Calu3 (cell line): Measurements from ENCODE around the gene NHLRC4. TPM values are rescaled to one million over a fixed set of nuclear protein-coding genes. Genes with fewer than 3 reads are reported as not detected.

ENCODE experiments used
- BruUV-seq: library from RNA; stranded (reverse); fragments of 400-500 nt; replicated peaks from 2 replicates; lab custom pipeline; 2021; lab: Mats Ljungman, UMichigan
- CTCF ChIA-PET: fragments of 300-600 bp; sonication (Branson Sonifier 250); formaldehyde crosslinking; loops from one replicate; lab custom pipeline; 2022; ENCODE audit warnings: antibody characterized with exemption; lab: Charles Lee
- DNase-seq: peaks from one replicate; pipeline ENCODE4 v3.0.0; 2022
- H3K27ac Mint-ChIP-seq: one replicate; pipeline ENCODE4 v1.8.0; 2022; ENCODE audit warnings: mixed read lengths; ENCODE audit not compliant: unreplicated experiment
- H3K27me3 Mint-ChIP-seq: one replicate; pipeline ENCODE4 v1.8.0; 2022; ENCODE audit warnings: mixed read lengths; ENCODE audit not compliant: unreplicated experiment
- H3K36me3 Mint-ChIP-seq: one replicate; pipeline ENCODE4 v1.8.0; 2022; ENCODE audit warnings: mild to moderate bottlenecking, moderate library complexity, mixed read lengths; ENCODE audit not compliant: insufficient read depth, unreplicated experiment
- H3K4me1 Mint-ChIP-seq: one replicate; pipeline ENCODE4 v1.8.0; 2022; ENCODE audit warnings: mild to moderate bottlenecking, low read depth, mixed read lengths; ENCODE audit not compliant: unreplicated experiment
- H3K4me3 Mint-ChIP-seq: one replicate; pipeline ENCODE4 v1.8.0; 2022; ENCODE audit warnings: mild to moderate bottlenecking, low read depth, moderate library complexity, mixed read lengths; ENCODE audit not compliant: unreplicated experiment
- H3K9me3 Mint-ChIP-seq: one replicate; pipeline ENCODE4 v1.8.0; 2022; ENCODE audit warnings: low read depth, mixed read lengths; ENCODE audit not compliant: unreplicated experiment
- CTCF ChIP-seq: fragments of 200-600 bp; IDR thresholded peaks from one replicate; pipeline ENCODE4 v1.8.0; 2022; ENCODE audit warnings: antibody characterized with exemption; ENCODE audit not compliant: unreplicated experiment
- intact Hi-C: fragments of 100-400 bp; cut with micrococcal nuclease; formaldehyde crosslinking; loops from one replicate; pipeline ENCODE4 v1.10.0; 2022; ENCODE audit not compliant: unreplicated experiment
- total RNA-seq: library from RNA; stranded (reverse); gene quantifications from 2 replicates; pipeline ENCODE4 v1.2.3, GENCODE V29; 2022

The NHLRC4 gene
- total RNA-seq, 1 experiment from 2014 or later, result not detected

GRCh38 chr16:568401-569258 lies 1.8 kb downstream of the NHLRC4 start:
- Mint-ChIP-seq H3K36me3 (peaks cover 31% of the 10 kb centered on the region), H3K4me1 (peaks cover 16% of the 10 kb centered on the region), H3K9me3 (no peaks in the 10 kb centered on the region), H3K27ac (peak overlapping the region; percentile 72), H3K27me3 (peaks cover 27% of the 10 kb centered on the region), H3K4me3 (peak overlapping the region; percentile 58)
- DNase-seq, result no peak
- CTCF ChIA-PET, result interaction anchor here (0.6 kb wide), 2 partner anchors 219 to 346 kb away, joined by 6 to 8 read pairs; partner anchors contain the start of gene RPUSD1
- BruUV-seq, result no TSS peak
- no peak for TF ChIP-seq CTCF
- intact Hi-C loops, result no loop called here

DNA sequence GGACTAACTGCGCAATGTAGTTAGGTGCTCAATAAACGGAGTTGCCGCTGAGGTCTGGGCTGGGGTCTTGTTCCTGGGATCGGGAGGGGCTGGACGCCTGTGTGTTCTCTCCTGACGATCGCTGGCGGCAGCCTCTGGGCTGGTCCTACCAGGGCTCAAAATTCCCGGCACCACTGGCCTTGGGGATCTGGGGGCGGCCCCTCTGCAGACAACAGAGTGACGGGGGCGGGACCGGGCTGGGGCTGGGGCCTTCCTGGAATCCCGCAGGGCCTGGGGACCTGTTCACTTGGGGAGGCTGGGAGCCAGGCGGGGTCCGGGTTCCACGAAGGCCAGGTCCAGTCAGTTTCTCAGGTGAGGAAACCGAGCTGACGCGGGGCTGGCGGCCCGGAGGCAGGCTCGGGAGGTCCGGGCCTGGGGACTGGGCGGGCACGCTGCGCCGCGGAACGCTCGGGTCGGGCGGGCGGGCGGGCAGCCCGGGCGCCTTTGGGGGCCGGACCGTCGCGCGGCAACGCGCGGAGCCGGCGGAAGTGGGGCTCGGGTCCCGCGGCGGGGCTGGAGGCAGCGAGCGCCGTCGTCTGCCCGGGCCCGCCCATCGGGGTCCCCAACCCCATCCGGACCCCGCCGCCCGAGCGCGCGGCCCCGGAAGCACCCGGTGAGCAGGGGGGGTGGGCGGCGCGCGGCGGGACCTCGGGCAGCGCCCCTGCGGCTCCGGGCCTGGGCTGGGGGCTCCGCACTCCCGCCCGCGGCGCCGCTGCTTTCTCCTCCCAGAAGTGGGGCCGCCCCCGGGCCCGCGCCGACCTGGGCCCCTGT lies 2.8 kb downstream of the NHLRC4 start, which contains the start of gene PIGQ:
Gene PIGQ, plus strand, starts transcription at position 524 of the 810 bp plus-strand sequence. CDS start 4,107 bp downstream, outside the sequence.
- Mint-ChIP-seq H3K4me1 (peaks cover 16% of the 10 kb centered on the region), H3K27me3 (peaks cover 20% of the 10 kb centered on the region), H3K9me3 (no peaks in the 10 kb centered on the region), H3K27ac (peak within 1 kb of the TSS; percentile 72), H3K36me3 (peaks cover 31% of the 10 kb centered on the region), H3K4me3 (peak within 1 kb of the TSS; percentile 58)
- intact Hi-C loops, result no loop called here
- CTCF ChIA-PET, result interaction anchor here (0.6 kb wide), 1 partner anchor 218 kb away, joined by 8 read pairs; the partner anchor contains the start of gene RPUSD1
- TF ChIP-seq CTCF, result no peak
- peak; percentile 70 for DNase-seq
- BruUV-seq, result no TSS peak

DNA sequence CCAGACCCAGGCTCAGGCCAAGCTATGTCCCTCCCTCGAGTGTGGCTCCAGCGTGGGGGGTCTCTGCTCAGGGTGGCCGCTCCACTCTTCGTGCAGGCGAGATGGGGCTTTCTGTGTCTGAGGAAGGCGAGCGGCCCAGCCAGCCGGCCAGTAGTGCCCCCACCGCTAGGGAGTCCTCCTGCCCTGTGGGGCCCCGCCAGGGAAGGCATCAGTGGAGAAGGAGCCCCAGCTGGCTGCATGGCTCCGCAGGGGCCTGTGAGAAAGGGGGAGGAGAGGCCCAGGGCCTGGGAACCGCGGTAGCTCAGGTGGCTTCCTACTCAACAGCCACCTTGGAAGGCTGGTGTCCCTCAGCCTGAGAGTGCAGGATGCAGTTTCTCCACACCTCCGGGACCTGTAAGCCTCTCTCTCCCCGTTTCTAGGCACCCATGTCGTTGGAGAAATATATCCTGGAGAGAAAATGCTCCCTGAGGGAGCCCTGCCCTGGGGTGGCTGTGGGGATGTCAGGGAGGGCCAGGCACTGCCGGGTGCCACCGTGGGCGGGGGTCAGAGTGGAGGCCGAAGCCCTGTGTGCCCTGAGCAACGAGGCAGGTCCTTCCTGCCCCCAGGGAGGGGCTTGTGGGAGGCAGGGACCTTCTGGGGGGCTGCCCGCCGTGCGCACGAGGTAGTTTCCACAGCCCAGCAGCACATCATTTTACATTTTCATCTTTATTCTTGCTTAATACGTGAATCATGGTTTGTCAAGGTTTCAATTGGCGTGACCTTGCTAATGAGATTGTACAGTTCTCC lies 6.3 kb downstream of the NHLRC4 start:
- Mint-ChIP-seq H3K27ac (no peak overlapping the region), H3K36me3 (peaks cover 40% of the 10 kb centered on the region), H3K4me1 (peaks cover 16% of the 10 kb centered on the region), H3K4me3 (no peak overlapping the region), H3K27me3 (no peaks in the 10 kb centered on the region), H3K9me3 (no peaks in the 10 kb centered on the region)
- CTCF ChIA-PET, result no interaction called here
- no peak for DNase-seq
- intact Hi-C loops, result no loop called here
- no peak for TF ChIP-seq CTCF
- BruUV-seq, result no TSS peak
